OCI-LY1 (cell line): Measurements from ENCODE around the gene CHST6.

ENCODE experiments used
- H2AFZ ChIP-seq: fragments of 200-600 bp; sonication (generic), shearing (Covaris generic); 2 replicates; pipeline ENCODE4 v1.6.0; 2014; ENCODE audit warnings: antibody characterized with exemption, mild to moderate bottlenecking, low read length
- H3F3A ChIP-seq: fragments of 200-600 bp; sonication (generic), shearing (Covaris generic); 2 replicates; pipeline ENCODE4 v1.6.0; 2014; ENCODE audit warnings: mild to moderate bottlenecking, antibody characterized with exemption, low read length, moderate library complexity; ENCODE audit not compliant: insufficient read depth
- H3K27ac ChIP-seq: fragments of 200-600 bp; sonication (generic); 2 replicates; pipeline ENCODE4 v1.5.1; 2014; ENCODE audit warnings: low read length, mixed run types, mild to moderate bottlenecking, low read depth; ENCODE audit not compliant: poor library complexity, severe bottlenecking
- H3K27me3 ChIP-seq: fragments of 200-600 bp; sonication (generic); 2 replicates; pipeline ENCODE4 v1.6.0; 2014; ENCODE audit warnings: antibody characterized with exemption, mild to moderate bottlenecking, low read length, moderate library complexity; ENCODE audit not compliant: insufficient read depth
- H3K36me3 ChIP-seq: fragments of 200-600 bp; sonication (generic); 2 replicates; pipeline ENCODE4 v1.6.1; 2014; ENCODE audit warnings: mild to moderate bottlenecking, antibody characterized with exemption, low read length, moderate library complexity, mixed read lengths; ENCODE audit not compliant: insufficient read depth
- H3K4me1 ChIP-seq: fragments of 200-600 bp; sonication (generic); 2 replicates; pipeline ENCODE4 v1.5.1; 2014; ENCODE audit warnings: mild to moderate bottlenecking, low read length, moderate library complexity; ENCODE audit not compliant: insufficient read depth, severe bottlenecking
- H3K4me2 ChIP-seq: fragments of 200-600 bp; sonication (generic), shearing (Covaris generic); 2 replicates; pipeline ENCODE4 v1.6.1; 2014; ENCODE audit warnings: low read length
- H3K4me3 ChIP-seq: fragments of 200-600 bp; sonication (generic); 2 replicates; pipeline ENCODE4 v1.5.1; 2014; ENCODE audit warnings: low read length, low read depth, mild to moderate bottlenecking, mixed read lengths; ENCODE audit not compliant: poor library complexity, severe bottlenecking
- H3K79me2 ChIP-seq: fragments of 200-600 bp; shearing (Covaris generic); 2 replicates; pipeline ENCODE4 v1.6.1; 2016; ENCODE audit warnings: mixed run types, low read length, mixed read lengths; ENCODE audit not compliant: insufficient read depth
- H3K9ac ChIP-seq: fragments of 200-600 bp; sonication (generic), shearing (Covaris generic); 2 replicates; pipeline ENCODE4 v1.6.1; 2014; ENCODE audit warnings: mild to moderate bottlenecking, low read length, mixed read lengths
- H3K9me2 ChIP-seq: fragments of 200-600 bp; sonication (generic), shearing (Covaris generic); 2 replicates; pipeline ENCODE4 v1.6.1; 2014; ENCODE audit warnings: low read depth, mild to moderate bottlenecking, low read length, mixed read lengths
- H3K9me3 ChIP-seq: fragments of 200-600 bp; shearing (Covaris generic); 2 replicates; pipeline ENCODE4 v1.6.1; 2014; ENCODE audit warnings: low read length, mixed read lengths
- H4K20me1 ChIP-seq: fragments of 200-600 bp; sonication (generic), shearing (Covaris generic); 2 replicates; pipeline ENCODE4 v1.6.0; 2016; ENCODE audit warnings: mild to moderate bottlenecking, low read length; ENCODE audit not compliant: insufficient read depth
- CTCF ChIP-seq: fragments of 200-600 bp; sonication (generic), shearing (Covaris generic); IDR thresholded peaks from 2 replicates; pipeline ENCODE4 v1.5.1; 2017; ENCODE audit warnings: mild to moderate bottlenecking, antibody characterized with exemption, low read length, moderate library complexity, mixed read lengths
- EZH2 ChIP-seq: fragments of 200-600 bp; sonication (generic), shearing (Covaris generic); IDR thresholded peaks from 2 replicates; pipeline ENCODE4 v1.8.0; 2017; ENCODE audit warnings: borderline replicate concordance, mixed run types, mild to moderate bottlenecking, antibody characterized with exemption, low read length, moderate library complexity, mixed read lengths

CHST6 gene

GRCh38 chr16:75443298-75443697, 51.9 kb downstream of the CHST6 start:
- H3K79me2 ChIP-seq: no peaks in the 10 kb centered on the region
- no peak overlapping the region for H2AFZ ChIP-seq
- no peak overlapping the region for H3K4me2 ChIP-seq
- H3K9ac ChIP-seq: no peak overlapping the region
- H3K9me3 ChIP-seq: no peaks in the 10 kb centered on the region
- TF ChIP-seq EZH2 (no peak), CTCF (no peak)
- H3K4me3 ChIP-seq: no peak overlapping the region
- H3F3A ChIP-seq: no peaks in the 10 kb centered on the region
- H3K9me2 ChIP-seq: no peaks in the 10 kb centered on the region; the same call in 1 of the 2 replicates
- H4K20me1 ChIP-seq: no peaks in the 10 kb centered on the region
- no peaks in the 10 kb centered on the region for H3K27me3 ChIP-seq
- peaks cover 18% of the 10 kb centered on the region for H3K36me3 ChIP-seq
- no peaks in the 10 kb centered on the region for H3K4me1 ChIP-seq
- H3K27ac ChIP-seq: no peak overlapping the region

GRCh38 chr16:75433732-75434413, 61.4 kb downstream of the CHST6 start:
- no peaks in the 10 kb centered on the region for H4K20me1 ChIP-seq
- peak overlapping the region; percentile 97 for H3K4me2 ChIP-seq
- peaks cover 10% of the 10 kb centered on the region; the same call in 1 of the 2 replicates for H3K79me2 ChIP-seq

GRCh38 chr16:75432828-75433731, 62.2 kb downstream of the CHST6 start, which contains the start of gene CFDP1:
CFDP1 (minus strand) TSS chr16:75433503; CDS start chr16:75433352, 151 bp downstream.
- H3K9ac ChIP-seq: peak within 1 kb of the TSS; percentile 82
- H2AFZ ChIP-seq: peak within 1 kb of the TSS; percentile 97
- H4K20me1 ChIP-seq: no peaks in the 10 kb centered on the region
- H3K27me3 ChIP-seq: no peaks in the 10 kb centered on the region
- H3K9me3 ChIP-seq: no peaks in the 10 kb centered on the region
- TF ChIP-seq EZH2 (no peak), CTCF (no peak)
- peaks cover 11% of the 10 kb centered on the region; the same call in 1 of the 2 replicates for H3K79me2 ChIP-seq
- H3K9me2 ChIP-seq: no peaks in the 10 kb centered on the region
- peak within 1 kb of the TSS; percentile 97 for H3K4me2 ChIP-seq
- peaks cover 30% of the 10 kb centered on the region for H3K4me1 ChIP-seq
- peak within 1 kb of the TSS; percentile 80 for H3K4me3 ChIP-seq
- no peaks in the 10 kb centered on the region; the same call in 1 of the 2 replicates for H3K36me3 ChIP-seq
- H3F3A ChIP-seq: no peaks in the 10 kb centered on the region
- H3K27ac ChIP-seq: peak within 1 kb of the TSS; percentile 60

More at GRCh38 chr16:75433732-75434413, 61.4 kb downstream of the CHST6 start:
- Histone ChIP-seq H3K9ac (peak overlapping the region; percentile 82), H3F3A (no peaks in the 10 kb centered on the region), H3K9me3 (no peaks in the 10 kb centered on the region), H3K36me3 (no peaks in the 10 kb centered on the region; the same call in 1 of the 2 replicates), H2AFZ (peak overlapping the region; percentile 97), H3K9me2 (no peaks in the 10 kb centered on the region), H3K4me3 (peak overlapping the region; percentile 80), H3K27ac (peak overlapping the region; percentile 60), H3K4me1 (peaks cover 30% of the 10 kb centered on the region), H3K27me3 (no peaks in the 10 kb centered on the region)
- TF ChIP-seq EZH2: no peak
- no peak for TF ChIP-seq CTCF
